Loucy (cell line): ENCODE data around the gene AKTIP.

Source experiments
- EZH2phosphoT487 ChIP-seq: fragments of 200-600 bp; IDR thresholded peaks from 2 replicates; pipeline ENCODE4 v1.6.1; 2018; ENCODE audit warnings: antibody characterized with exemption, mild to moderate bottlenecking, moderate library complexity, borderline replicate concordance
- TF ChIP-seq, protein P1 (sequence below): fragments of 200-600 bp; sonication (generic); conservative IDR thresholded peaks from 2 replicates; pipeline ENCODE4 v1.5.1; 2014; ENCODE audit warnings: mild to moderate bottlenecking, antibody characterized with exemption, low read length

DNA sequence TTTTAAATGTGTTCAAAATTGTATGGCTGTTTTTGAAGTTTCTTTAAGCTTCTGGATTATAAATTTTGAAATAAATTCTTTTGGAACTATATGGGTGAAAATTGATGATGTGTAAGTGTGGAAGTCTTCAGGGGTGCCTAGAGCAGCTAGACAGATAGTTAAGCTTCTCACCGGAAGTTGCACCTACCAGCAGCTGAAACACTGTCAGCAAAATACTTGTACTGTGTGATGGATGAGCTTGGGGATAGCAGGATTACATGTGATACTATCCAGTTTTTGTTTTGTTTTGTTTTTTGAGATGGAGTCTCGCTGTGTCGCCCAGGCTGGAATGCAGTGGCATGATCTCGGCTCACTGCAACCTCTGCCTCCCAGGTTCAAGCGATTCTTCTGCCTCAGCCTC is 49.1 kb downstream of the AKTIP start:
- TF ChIP-seq, protein P1, sequence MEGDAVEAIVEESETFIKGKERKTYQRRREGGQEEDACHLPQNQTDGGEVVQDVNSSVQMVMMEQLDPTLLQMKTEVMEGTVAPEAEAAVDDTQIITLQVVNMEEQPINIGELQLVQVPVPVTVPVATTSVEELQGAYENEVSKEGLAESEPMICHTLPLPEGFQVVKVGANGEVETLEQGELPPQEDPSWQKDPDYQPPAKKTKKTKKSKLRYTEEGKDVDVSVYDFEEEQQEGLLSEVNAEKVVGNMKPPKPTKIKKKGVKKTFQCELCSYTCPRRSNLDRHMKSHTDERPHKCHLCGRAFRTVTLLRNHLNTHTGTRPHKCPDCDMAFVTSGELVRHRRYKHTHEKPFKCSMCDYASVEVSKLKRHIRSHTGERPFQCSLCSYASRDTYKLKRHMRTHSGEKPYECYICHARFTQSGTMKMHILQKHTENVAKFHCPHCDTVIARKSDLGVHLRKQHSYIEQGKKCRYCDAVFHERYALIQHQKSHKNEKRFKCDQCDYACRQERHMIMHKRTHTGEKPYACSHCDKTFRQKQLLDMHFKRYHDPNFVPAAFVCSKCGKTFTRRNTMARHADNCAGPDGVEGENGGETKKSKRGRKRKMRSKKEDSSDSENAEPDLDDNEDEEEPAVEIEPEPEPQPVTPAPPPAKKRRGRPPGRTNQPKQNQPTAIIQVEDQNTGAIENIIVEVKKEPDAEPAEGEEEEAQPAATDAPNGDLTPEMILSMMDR: no peak
- no peak for TF ChIP-seq EZH2phosphoT487
